ENCODE results near the gene SOAT1. TPM values are rescaled to one million over a fixed set of nuclear protein-coding genes. Genes with fewer than 3 reads are reported as not detected.

The SOAT1 gene
- total RNA-seq (2012; rRNA removed) (19.5 and 28.9 TPM in 2 replicates), polyA plus RNA-seq (2012; rRNA removed) (14.0 and 19.8 TPM in 2 replicates), Bru-seq, nascent RNA (percentile 88 among the genes with signal in this experiment), BruChase-seq, experiment 1, labeled RNA remaining after a 6-hour chase (percentile 88 among the genes with signal in this experiment), BruChase-seq, experiment 2, labeled RNA remaining after a 2-hour chase (percentile 84 among the genes with signal in this experiment)
- 1.8 and 2.6 TPM in 2 replicates for polyA plus RNA-seq (2012; cell fraction: cytosol; rRNA removed)
- polyA plus RNA-seq (2012; cell fraction: nucleus; rRNA removed; ENCODE audit: low replicate concordance) = 1.1 and 11.5 TPM in 2 replicates
- long read RNA-seq, full-length matches to known transcripts = 72 of 83 reads
- long read RNA-seq, partial matches to known transcripts = 3 of 83 reads
- long read RNA-seq, other reads (novel, unspliced or antisense) = 8 of 83 reads

- peak within 1 kb of the TSS; percentile 4; the same call in 1 of the 2 replicates for H3K23ac ChIP-seq (ENCODE audit: low read depth, low read length)
- peak within 1 kb of the TSS; percentile 80 for H3K4me2 ChIP-seq (ENCODE audit: low read depth, low read length)
- no peaks in the 10 kb centered on the region for H3K36me3 ChIP-seq (ENCODE audit: control insufficient read depth, insufficient read depth, low read length)
- H3K4ac ChIP-seq (ENCODE audit: low read depth, low read length) = peak within 1 kb of the TSS; percentile 61; the same call in 1 of the 2 replicates
- dilution Hi-C loops (cut with HindIII; ENCODE audit: low sequenced_read_pairs, unreplicated experiment) = no loop called here
- peak within 1 kb of the TSS; percentile 81 for H3K56ac ChIP-seq (ENCODE audit: extremely low read depth, insufficient read depth, low read length)
- POLR2A ChIA-PET (ENCODE audit: unreplicated experiment) = interaction anchor here (0.5 to 0.6 kb wide), 2 partner anchors 60 to 88 kb away, joined by 3 to 4 read pairs; no protein-coding TSS in a partner anchor
- CTCF ChIA-PET = interaction anchor here (0.7 to 1.2 kb wide), 3 partner anchors 18 to 72 kb away, joined by 3 to 4 read pairs (median 4); partner anchors contain the start of gene AXDND1
- peak within 1 kb of the TSS; percentile 93 for H2AFZ ChIP-seq (replicated peaks; ENCODE audit: low read length, poor library complexity)
- ATAC-seq (ENCODE audit: low read depth) (peak; percentile 98), DNase-seq (peak; percentile 88)
- peak within 1 kb of the TSS; percentile 89 for H3K27ac ChIP-seq (ENCODE audit: insufficient read depth, low read length)
- H2BK5ac ChIP-seq (ENCODE audit: low read depth, low read length, poor library complexity, severe bottlenecking) = peak within 1 kb of the TSS; percentile 81
- no peaks in the 10 kb centered on the region for H3K9me3 ChIP-seq (ENCODE audit: control insufficient read depth, insufficient read depth, low read length)
- H3K4me1 ChIP-seq (ENCODE audit: control insufficient read depth, insufficient read depth, low read length) = peaks cover 2% of the 10 kb centered on the region; the same call in 1 of the 2 replicates
- in situ Hi-C loops (cut with MboI; ENCODE audit: low sequenced_read_pairs) = loop anchor here (10.0 kb wide), 1 partner anchor 169 kb away; no protein-coding TSS in a partner anchor
- no TSS peak for BruUV-seq (replicated peaks)
- H3K9ac ChIP-seq (ENCODE audit: low read depth, low read length) = peak within 1 kb of the TSS; percentile 85
- H3K4me3 ChIP-seq (ENCODE audit: insufficient read depth, low read depth, low read length) = peak within 1 kb of the TSS; percentile 85
- 0 out of 2 replicates have a peak within 1 kb of the TSS, but pooled peaks have one; percentile 9 for H4K5ac ChIP-seq (ENCODE audit: low read depth, low read length)
- WGBS, 2 experiments (ENCODE audit: extremely low coverage in 2 of 2, insufficient read length in 1 of 2) = 0% methylated on average over 29 of the region's 71 CpGs; no CpG with 5 or more reads in 1 of the 2 experiments
- intact Hi-C loops (cut with micrococcal nuclease) = loop anchor here (1.0 to 5.0 kb wide), 4 partner anchors 41 to 761 kb away; partner anchors contain the start of gene AXDND1
- peak within 1 kb of the TSS; percentile 95 for H2AK9ac ChIP-seq (replicated peaks; ENCODE audit: low read depth, low read length, poor library complexity)
- H2AK5ac ChIP-seq (ENCODE audit: low read depth, low read length) = peak within 1 kb of the TSS; percentile 11; the same call in 1 of the 2 replicates
- peak within 1 kb of the TSS; percentile 52; the same call in 1 of the 2 replicates for H2BK120ac ChIP-seq (ENCODE audit: low read depth, low read length)
- no peaks in the 10 kb centered on the region for H3K27me3 ChIP-seq (ENCODE audit: control insufficient read depth, insufficient read depth, low read length)
- peak within 1 kb of the TSS; percentile 48 for H4K91ac ChIP-seq (ENCODE audit: insufficient read depth, low read depth, low read length)
- H2BK20ac ChIP-seq (ENCODE audit: low read depth, low read length) = no peak within 1 kb of the TSS
- H3K79me1 ChIP-seq (ENCODE audit: low read depth in 1 of 2, low read length in 2 of 2) = peaks cover 0 to 27% of the 10 kb centered on the region in 2 experiments; a peak in 2 of 4 replicates
- H3K18ac ChIP-seq (ENCODE audit: low read depth, low read length) = peak within 1 kb of the TSS; percentile 28
- H4K8ac ChIP-seq (ENCODE audit: low read depth in 2 of 2, low read length in 2 of 2) = peak within 1 kb of the TSS; percentile 64 to 75
- H4K20me1 ChIP-seq (ENCODE audit: insufficient read depth, low read length) = peaks cover 7% of the 10 kb centered on the region; the same call in 1 of the 2 replicates
- H2BK15ac ChIP-seq (ENCODE audit: low read depth, low read length) = peak within 1 kb of the TSS; percentile 15; the same call in 1 of the 3 replicates
- peak within 1 kb of the TSS; percentile 70; the same call in 1 of the 2 replicates for H3K14ac ChIP-seq (replicated peaks; ENCODE audit: low read depth, low read length)
- no peaks in the 10 kb centered on the region for H3K9me1 ChIP-seq (ENCODE audit: insufficient read depth, low read length)
- TF ChIP-seq RFX5 (IDR thresholded peaks at IDR 0.05; ENCODE audit: low read depth, low read length) (no peak), MAFK (IDR thresholded peaks at IDR 0.05; ENCODE audit: low read depth, low read length) (no peak), RAD21 (IDR thresholded peaks at IDR 0.05; ENCODE audit: low read length) (no peak; the same call in 1 of the 2 replicates), FOS (IDR thresholded peaks at IDR 0.05; ENCODE audit: low read depth, low read length) (no peak), MAZ (IDR thresholded peaks at IDR 0.05; ENCODE audit: borderline replicate concordance, low read depth, low read length) (peak; percentile 35; the same call in 1 of the 2 replicates), CEBPB (IDR thresholded peaks at IDR 0.05; ENCODE audit: low read depth, low read length) (no peak), ELK1 (IDR thresholded peaks at IDR 0.05; ENCODE audit: borderline replicate concordance, low read depth, low read length) (no peak), POLR2A (IDR thresholded peaks at IDR 0.05; ENCODE audit: low read depth, low read length) (peak; percentile 83), RCOR1 (IDR thresholded peaks at IDR 0.05; ENCODE audit: insufficient replicate concordance, low read length) (no peak), BHLHE40 (IDR thresholded peaks at IDR 0.05; ENCODE audit: low read depth, low read length) (peak; percentile 45; the same call in 1 of the 2 replicates), NFE2L2 (IDR thresholded peaks at IDR 0.05; ENCODE audit: low read depth, low read length) (no peak), SMC3 (IDR thresholded peaks at IDR 0.05; ENCODE audit: low read depth, low read length) (no peak)
Observed at GRCh38 chr1:179293340-179294327, at the start of gene SOAT1. Gene SOAT1 (plus strand): TSS chr1:179293797. CDS start chr1:179302685, 8,888 bp downstream.
